HG02798 (cell line): ENCODE results near the gene CKLF.
A peak's percentile ranks its signal among the peaks of the same experiment; 100 is the strongest.
"Not testable (repeated sequence)": the region's sequence is repeated elsewhere in the genome, so short reads cannot be mapped to it uniquely, and the experiment has no call there.

Experiments used
- ATAC-seq: cut with Tn5 transposase; IDR thresholded peaks from one replicate; pipeline ENCODE4 v1.9.1; 2021; ENCODE audit warnings: mild to moderate bottlenecking; ENCODE audit not compliant: unreplicated experiment, poor library complexity

CKLF gene

GRCh38 chr16:66590322-66590721 is 37.9 kb downstream of the CKLF start:
- no peak for ATAC-seq

DNA sequence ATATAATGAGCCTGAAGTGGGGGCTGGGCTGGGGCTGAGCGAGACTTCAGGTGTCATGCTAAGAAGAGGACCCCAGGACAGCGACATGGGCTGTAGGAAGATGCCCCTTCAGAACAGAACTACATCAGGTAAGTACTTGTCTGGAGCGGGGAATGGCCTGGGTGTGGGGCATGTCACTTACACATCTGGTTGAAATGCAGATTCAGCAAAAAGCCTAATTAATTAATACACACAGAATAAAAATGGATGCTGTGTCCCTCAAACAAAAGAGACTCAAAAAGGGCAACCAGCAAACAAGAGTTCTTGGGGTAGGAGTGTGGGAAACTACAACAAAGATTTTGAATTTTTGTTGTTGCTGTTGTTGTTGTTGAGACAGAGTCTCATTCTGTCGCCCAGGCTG is 38.6 kb downstream of the CKLF start:
- no peak for ATAC-seq

- ATAC-seq: no peak
Observed at GRCh38 chr16:66592241-66592640, 39.9 kb downstream of the CKLF start.

DNA sequence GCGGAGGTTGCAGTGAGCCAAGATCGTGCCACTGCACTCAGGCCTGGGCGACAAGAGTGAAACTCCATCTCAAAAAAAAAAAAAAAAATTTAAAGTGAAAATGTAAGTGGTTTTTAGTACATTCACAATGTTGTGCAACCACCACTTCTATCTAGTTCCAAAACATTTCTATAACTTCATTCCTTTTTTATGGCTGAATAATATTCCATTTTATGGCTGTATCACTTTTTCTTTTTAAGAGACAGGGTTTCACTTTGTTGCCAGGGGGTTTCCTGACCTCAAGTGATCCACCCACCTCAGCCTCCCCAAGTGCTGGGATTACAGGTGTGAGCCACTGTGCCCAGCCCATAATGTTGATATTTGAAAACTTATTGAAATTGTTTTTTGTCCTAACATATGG is 40.4 kb downstream of the CKLF start:
- ATAC-seq: no peak

- no peak for ATAC-seq
Observed at GRCh38 chr16:66594739-66595138, 42.4 kb downstream of the CKLF start.

GRCh38 chr16:66596559-66596958 is 44.2 kb downstream of the CKLF start:
- not testable (repeated sequence) for ATAC-seq

- no peak for ATAC-seq
Observed at GRCh38 chr16:66596986-66597848, 44.8 kb downstream of the CKLF start.

- no peak for ATAC-seq
Observed at GRCh38 chr16:66598111-66598510, 45.7 kb downstream of the CKLF start.

DNA sequence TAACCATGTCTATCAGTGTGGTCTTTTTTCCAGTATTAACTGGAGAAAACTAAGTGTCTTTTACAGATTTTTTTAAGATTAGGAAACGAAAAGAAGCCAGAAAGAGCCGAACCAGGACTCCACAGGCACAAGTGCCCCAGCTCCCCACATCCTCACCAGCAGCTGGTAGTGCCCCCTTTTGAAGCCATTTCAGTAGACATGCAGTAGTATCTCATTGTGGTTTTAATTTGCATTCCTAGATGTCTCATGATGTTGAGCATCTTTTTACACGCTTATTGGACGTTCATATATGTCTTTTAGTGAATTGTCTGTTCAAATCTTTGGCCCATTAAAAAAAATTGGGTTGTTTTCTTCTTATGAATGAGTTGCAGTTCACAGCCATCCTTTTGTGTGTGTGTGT is 47.4 kb downstream of the CKLF start:
- no peak for ATAC-seq

DNA sequence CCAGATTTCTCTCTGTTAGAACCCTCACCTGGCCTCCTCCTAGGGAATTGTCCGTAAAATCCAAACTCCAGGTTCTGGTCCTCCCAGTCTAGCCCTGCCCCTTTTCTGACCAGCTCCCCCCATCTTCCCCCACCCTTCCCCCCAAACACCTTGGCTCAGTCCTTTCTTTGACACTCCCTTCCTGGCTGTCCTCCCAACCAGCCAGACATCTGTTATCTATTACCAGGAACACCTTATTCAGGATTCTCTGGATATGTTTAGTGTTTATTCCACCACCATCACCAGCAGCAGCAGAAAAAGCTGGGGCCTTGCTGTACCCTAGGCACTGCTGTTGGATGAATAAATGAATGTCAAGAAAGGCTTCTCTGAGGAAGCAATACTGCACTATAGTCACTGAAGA is 48.1 kb downstream of the CKLF start:
- ATAC-seq: no peak

DNA sequence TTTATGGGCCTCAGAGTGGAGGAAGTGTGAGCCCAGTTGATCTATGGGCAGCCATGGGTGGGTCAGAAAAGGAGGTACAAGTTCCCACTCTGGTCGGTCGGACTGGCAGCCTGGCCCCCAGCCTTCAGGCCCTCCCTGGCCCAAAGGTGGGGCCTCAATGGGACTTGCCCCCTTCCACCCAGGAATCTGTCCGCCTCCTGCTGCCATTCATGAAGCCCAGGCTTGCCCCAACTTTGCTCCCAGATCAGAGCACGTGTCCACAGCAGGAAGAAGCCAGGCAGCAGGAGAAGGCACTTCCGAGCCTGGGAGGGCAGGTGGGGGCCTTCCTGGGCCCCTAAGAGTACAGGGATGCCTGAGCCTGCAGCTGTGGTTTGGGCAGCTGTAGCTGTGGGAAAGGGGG is 49.1 kb downstream of the CKLF start:
- no peak for ATAC-seq

GRCh38 chr16:66603537-66604375 is 51.4 kb downstream of the CKLF start:
- ATAC-seq: no peak

GRCh38 chr16:66604376-66605176 is 52.2 kb downstream of the CKLF start, which contains the start of gene CMTM3:
Gene CMTM3, plus strand, starts transcription at chr16:66604704. Its CDS starts 102 bp downstream, at chr16:66604806.
- ATAC-seq: peak; percentile 59

GRCh38 chr16:66605177-66605978 is 53.0 kb downstream of the CKLF start:
- ATAC-seq: peak; percentile 17

DNA sequence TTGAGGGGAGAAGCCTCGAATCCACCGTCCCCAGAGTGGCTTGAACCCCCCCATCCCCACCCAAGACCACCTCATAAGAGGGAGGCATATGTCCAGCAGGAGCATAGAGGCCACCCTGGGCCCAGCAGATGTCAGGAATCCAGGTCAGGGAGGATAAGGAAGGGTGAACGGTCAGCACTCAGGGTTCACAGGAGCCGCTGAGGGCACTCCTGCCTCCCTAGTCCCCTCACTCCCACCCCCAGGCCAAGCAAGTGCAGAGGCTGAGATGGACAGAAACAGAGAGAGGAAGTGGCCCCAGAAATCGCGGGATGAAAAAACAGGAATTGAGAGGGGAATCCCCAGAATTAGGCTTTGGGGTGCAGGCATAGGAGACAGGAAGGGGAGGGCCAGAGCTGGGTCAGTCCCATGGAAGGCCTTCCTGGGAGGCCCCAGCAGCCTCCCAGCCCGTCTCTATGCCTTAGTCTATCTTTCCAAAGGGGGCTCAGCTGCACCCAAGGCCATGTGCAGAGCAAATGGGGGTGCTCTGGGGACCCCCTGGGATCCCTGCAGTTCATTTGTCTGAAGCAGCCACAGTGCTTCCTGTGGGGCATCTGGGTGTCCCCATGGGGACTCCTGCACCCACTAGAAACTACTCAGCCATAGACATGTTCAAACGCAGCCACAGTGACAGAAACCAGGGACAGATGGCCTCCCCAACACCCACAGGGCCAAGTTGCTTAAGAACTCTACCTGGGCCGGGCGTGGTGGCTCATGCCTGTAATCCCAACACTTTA is 53.8 kb downstream of the CKLF start:
- peak; percentile 52 for ATAC-seq

DNA sequence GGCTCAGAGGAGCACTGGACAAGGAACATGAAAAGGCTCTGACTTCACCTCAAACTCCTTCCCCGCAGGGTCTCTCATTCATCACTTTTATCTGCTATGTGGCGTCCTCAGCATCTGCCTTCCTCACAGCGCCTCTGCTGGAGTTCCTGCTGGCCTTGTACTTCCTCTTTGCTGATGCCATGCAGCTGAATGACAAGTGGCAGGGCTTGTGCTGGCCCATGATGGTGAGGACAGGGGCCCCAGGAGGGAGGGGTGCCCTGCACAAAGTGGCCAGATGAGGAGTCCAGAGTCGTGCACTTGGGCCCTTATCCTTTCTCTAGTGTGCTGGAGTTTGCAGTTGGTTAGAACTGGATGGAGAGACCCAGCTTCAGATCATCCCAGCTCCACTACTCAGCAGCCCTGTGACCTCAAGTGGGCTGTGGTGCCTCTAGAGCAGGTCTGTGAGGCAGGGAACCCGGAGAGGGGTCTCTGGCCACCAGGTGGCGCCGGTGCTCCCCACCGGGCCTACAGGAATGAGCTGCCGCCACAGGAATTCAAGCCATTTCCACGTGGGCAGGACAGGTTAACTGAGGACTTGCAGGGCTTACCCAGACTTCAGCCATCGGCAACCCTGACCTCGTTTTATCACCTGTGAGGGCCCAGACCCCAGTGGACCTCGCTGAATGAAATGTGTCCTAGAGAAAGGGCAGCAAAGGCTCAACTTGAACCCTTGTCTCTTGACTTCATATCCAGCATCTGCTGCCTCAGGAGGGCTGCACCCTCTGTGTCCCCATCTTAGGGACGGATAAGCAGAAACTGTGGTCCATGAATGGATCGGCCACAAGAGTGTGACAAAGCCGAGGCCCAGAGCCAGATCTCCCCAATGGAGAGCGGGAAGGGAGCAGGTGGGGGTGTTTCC is 56.1 kb downstream of the CKLF start:
- ATAC-seq: peak; percentile 42

DNA sequence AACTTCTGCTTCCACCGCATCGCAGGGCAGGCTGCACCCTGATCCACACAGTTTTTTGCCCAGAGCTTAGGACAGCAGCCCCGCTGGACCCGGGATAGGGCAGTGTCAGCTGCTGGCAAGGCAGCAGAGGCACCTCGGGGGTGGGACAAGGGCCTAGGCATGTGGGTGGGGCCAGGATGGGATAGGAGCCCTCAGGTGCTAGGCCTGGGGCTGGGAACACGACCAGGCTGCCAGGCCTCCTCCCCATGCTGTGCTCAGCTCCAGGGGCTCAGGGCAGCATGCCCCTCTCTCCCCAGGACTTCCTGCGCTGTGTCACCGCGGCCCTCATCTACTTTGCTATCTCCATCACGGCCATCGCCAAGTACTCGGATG is 56.7 kb downstream of the CKLF start:
- ATAC-seq: no peak
